ENCODE data around the gene CCDC137.

CCDC137 gene

DNA sequence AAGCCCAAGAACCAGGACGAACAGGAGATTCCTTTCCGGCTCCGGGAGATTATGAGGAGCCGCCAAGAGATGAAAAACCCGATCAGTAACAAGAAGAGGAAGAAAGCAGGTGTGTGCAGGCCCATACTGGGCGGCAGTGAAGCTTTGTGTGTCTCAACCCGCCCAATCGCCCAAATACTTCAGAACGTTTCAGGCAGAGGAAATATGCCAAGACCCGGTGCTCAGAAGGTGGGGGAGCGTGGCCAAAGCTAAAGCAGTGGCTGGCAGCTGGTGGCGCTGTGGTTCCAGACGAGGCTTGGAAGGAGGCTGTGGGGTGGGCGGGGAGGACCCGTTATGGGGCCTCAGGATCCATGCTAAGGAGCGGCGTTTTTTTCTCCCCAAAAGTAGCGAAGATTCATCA lies 1.2 kb downstream of the CCDC137 start:
- Histone ChIP-seq H3F3A (ENCODE audit: insufficient read depth, low read length) (no peaks in the 10 kb centered on the region), H3K79me2 (ENCODE audit: insufficient read depth, low read length) (no peaks in the 10 kb centered on the region; the same call in 1 of the 2 replicates), H3K27ac (ENCODE audit: low read depth, low read length, poor library complexity, severe bottlenecking) (peak overlapping the region; percentile 38), H3K4me1 (ENCODE audit: insufficient read depth, low read length, severe bottlenecking) (peaks cover 24% of the 10 kb centered on the region), H3K4me3 (ENCODE audit: low read depth, low read length, poor library complexity, severe bottlenecking) (peak overlapping the region; percentile 82), H2AFZ (ENCODE audit: low read length) (no peak overlapping the region), H4K20me1 (ENCODE audit: insufficient read depth, low read length) (no peaks in the 10 kb centered on the region), H3K9me3 (ENCODE audit: low read length) (no peaks in the 10 kb centered on the region), H3K9me2 (ENCODE audit: low read depth, low read length) (no peaks in the 10 kb centered on the region), H3K9ac (ENCODE audit: low read length) (peak overlapping the region; percentile 49; the same call in 1 of the 2 replicates), H3K4me2 (ENCODE audit: low read length) (peak overlapping the region; percentile 93), H3K36me3 (ENCODE audit: insufficient read depth, low read length) (peaks cover 64% of the 10 kb centered on the region), H3K27me3 (ENCODE audit: insufficient read depth, low read length) (no peaks in the 10 kb centered on the region)
- TF ChIP-seq EZH2 (IDR thresholded peaks at IDR 0.05; ENCODE audit: borderline replicate concordance, low read length) (no peak), CTCF (IDR thresholded peaks at IDR 0.05; ENCODE audit: low read length) (peak; percentile 58)

DNA sequence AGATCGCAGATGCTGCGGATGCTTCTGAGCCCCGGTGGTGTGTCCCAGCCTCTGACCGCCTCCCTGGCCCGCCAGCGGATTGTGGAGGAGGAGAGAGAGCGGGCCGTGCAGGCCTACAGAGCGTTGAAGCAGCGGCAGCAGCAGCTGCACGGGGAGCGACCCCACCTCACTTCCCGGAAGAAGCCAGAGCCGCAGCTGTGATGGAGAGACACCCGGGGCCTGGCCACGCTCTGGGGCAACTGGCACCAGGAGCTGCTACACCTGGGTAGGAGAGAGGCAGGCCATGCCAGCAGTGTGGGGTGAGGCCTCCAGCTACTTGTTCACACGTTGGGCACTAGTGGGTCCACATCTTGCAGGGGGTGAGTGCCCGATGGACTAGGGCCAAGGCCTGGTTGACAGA lies 6.0 kb downstream of the CCDC137 start:
- H3K27ac ChIP-seq (ENCODE audit: low read depth, low read length, poor library complexity, severe bottlenecking): no peak overlapping the region
- H2AFZ ChIP-seq (ENCODE audit: low read length): no peak overlapping the region
- peaks cover 4% of the 10 kb centered on the region; the same call in 1 of the 2 replicates for H3F3A ChIP-seq (ENCODE audit: insufficient read depth, low read length)
- TF ChIP-seq CTCF (IDR thresholded peaks at IDR 0.05; ENCODE audit: low read length) (no peak), EZH2 (IDR thresholded peaks at IDR 0.05; ENCODE audit: borderline replicate concordance, low read length) (no peak)
- no peaks in the 10 kb centered on the region for H3K9me3 ChIP-seq (ENCODE audit: low read length)
- peaks cover 12% of the 10 kb centered on the region for H3K4me1 ChIP-seq (ENCODE audit: insufficient read depth, low read length, severe bottlenecking)
- no peak overlapping the region for H3K4me2 ChIP-seq (ENCODE audit: low read length)
- H3K36me3 ChIP-seq (ENCODE audit: insufficient read depth, low read length): peaks cover 76% of the 10 kb centered on the region
- H3K27me3 ChIP-seq (ENCODE audit: insufficient read depth, low read length): no peaks in the 10 kb centered on the region
- no peaks in the 10 kb centered on the region for H4K20me1 ChIP-seq (ENCODE audit: insufficient read depth, low read length)
- no peak overlapping the region for H3K4me3 ChIP-seq (ENCODE audit: low read depth, low read length, poor library complexity, severe bottlenecking)
- no peaks in the 10 kb centered on the region for H3K79me2 ChIP-seq (ENCODE audit: insufficient read depth, low read length)
- H3K9ac ChIP-seq (ENCODE audit: low read length): no peak overlapping the region
- H3K9me2 ChIP-seq (ENCODE audit: low read depth, low read length): no peaks in the 10 kb centered on the region

GRCh38 chr17:81672954-81673353 lies 6.4 kb downstream of the CCDC137 start:
- H3K4me1 ChIP-seq (ENCODE audit: insufficient read depth, low read length, severe bottlenecking): peaks cover 7% of the 10 kb centered on the region
- no peak for TF ChIP-seq EZH2 (IDR thresholded peaks at IDR 0.05; ENCODE audit: borderline replicate concordance, low read length)
- TF ChIP-seq CTCF (IDR thresholded peaks at IDR 0.05; ENCODE audit: low read length): no peak
- no peaks in the 10 kb centered on the region for H3K9me2 ChIP-seq (ENCODE audit: low read depth, low read length)
- no peak overlapping the region for H2AFZ ChIP-seq (ENCODE audit: low read length)
- H3K27me3 ChIP-seq (ENCODE audit: insufficient read depth, low read length): no peaks in the 10 kb centered on the region
- H3K79me2 ChIP-seq (ENCODE audit: insufficient read depth, low read length): no peaks in the 10 kb centered on the region
- H3K36me3 ChIP-seq (ENCODE audit: insufficient read depth, low read length): peaks cover 75% of the 10 kb centered on the region
- no peak overlapping the region for H3K4me2 ChIP-seq (ENCODE audit: low read length)
- no peak overlapping the region for H3K9ac ChIP-seq (ENCODE audit: low read length)
- no peaks in the 10 kb centered on the region for H4K20me1 ChIP-seq (ENCODE audit: insufficient read depth, low read length)
- H3K9me3 ChIP-seq (ENCODE audit: low read length): no peaks in the 10 kb centered on the region
- H3F3A ChIP-seq (ENCODE audit: insufficient read depth, low read length): peaks cover 4% of the 10 kb centered on the region; the same call in 1 of the 2 replicates
- no peak overlapping the region for H3K4me3 ChIP-seq (ENCODE audit: low read depth, low read length, poor library complexity, severe bottlenecking)
- H3K27ac ChIP-seq (ENCODE audit: low read depth, low read length, poor library complexity, severe bottlenecking): no peak overlapping the region
